ENCODE measurements around the gene OR10J5.

DNA sequence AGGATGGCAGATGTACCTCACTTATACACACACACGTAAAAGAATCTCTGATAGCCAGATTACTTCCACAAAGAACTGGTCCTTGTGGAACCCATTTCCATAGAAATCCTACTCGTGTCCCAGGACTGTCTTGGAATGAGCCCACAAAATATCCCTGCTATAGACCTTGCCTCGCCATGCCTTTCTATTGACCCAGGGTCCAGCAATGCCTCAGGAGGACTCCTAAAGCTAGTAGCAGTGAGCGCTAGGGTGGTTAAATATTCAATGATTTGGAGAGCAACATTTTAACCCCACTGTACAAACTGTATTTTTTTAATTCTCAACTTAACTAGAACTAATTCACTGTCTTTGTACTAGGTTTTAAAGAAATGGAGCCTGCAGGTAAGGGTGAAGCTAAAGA lies 26.9 kb downstream of the OR10J5 start:
- TF ChIP-seq, protein P1, sequence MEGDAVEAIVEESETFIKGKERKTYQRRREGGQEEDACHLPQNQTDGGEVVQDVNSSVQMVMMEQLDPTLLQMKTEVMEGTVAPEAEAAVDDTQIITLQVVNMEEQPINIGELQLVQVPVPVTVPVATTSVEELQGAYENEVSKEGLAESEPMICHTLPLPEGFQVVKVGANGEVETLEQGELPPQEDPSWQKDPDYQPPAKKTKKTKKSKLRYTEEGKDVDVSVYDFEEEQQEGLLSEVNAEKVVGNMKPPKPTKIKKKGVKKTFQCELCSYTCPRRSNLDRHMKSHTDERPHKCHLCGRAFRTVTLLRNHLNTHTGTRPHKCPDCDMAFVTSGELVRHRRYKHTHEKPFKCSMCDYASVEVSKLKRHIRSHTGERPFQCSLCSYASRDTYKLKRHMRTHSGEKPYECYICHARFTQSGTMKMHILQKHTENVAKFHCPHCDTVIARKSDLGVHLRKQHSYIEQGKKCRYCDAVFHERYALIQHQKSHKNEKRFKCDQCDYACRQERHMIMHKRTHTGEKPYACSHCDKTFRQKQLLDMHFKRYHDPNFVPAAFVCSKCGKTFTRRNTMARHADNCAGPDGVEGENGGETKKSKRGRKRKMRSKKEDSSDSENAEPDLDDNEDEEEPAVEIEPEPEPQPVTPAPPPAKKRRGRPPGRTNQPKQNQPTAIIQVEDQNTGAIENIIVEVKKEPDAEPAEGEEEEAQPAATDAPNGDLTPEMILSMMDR (IDR thresholded peaks at IDR 0.05): no peak
- TF ChIP-seq POLR2A (IDR thresholded peaks at IDR 0.05): no peak
